Adrenal gland (tissue), 12 donors: ENCODE measurements around the gene PBRM1. TPM values are rescaled to one million over a fixed set of nuclear protein-coding genes. Genes with fewer than 3 reads are reported as not detected.

Experiments
- DNase-seq, 7 donors: peaks; one replicate each; pipeline ENCODE4 v3.0.0-alpha.2; 2019 to 2020
- H3K27ac ChIP-seq, 5 donors: fragments of 200-600 bp; sonication (generic) in 4 of 5; 1 replicate in 3 of 5; 2 replicates in 2 of 5; pipeline versions ENCODE4 v1.5.1 to v1.8.0; 2016 to 2020; ENCODE audit warnings: mild to moderate bottlenecking in 1 of 5
- H3K27me3 ChIP-seq: fragments of 200-600 bp; 2 replicates; pipeline ENCODE4 v1.8.0; 2021
- H3K36me3 ChIP-seq, 2 donors: fragments of 200-600 bp; replicated peaks in 1 of 2; 1 replicate in 1 of 2; 2 replicates in 1 of 2; pipeline versions ENCODE4 v1.5.1 to v1.8.0; 2018 to 2022
- H3K4me1 ChIP-seq, 2 donors: fragments of 200-600 bp; replicated peaks in 1 of 2; 1 replicate in 1 of 2; 2 replicates in 1 of 2; pipeline versions ENCODE4 v1.5.1 to v1.8.0; 2018 to 2021
- H3K4me3 ChIP-seq, 4 donors: fragments of 200-600 bp; sonication (generic) in 3 of 4; one replicate each; pipeline ENCODE4 v1.5.1; 2016 to 2018
- H3K9me3 ChIP-seq, 3 donors: fragments of 200-600 bp; sonication (generic) in 1 of 3; replicated peaks in 1 of 3; 1 replicate in 2 of 3; 2 replicates in 1 of 3; pipeline versions ENCODE4 v1.5.1 to v1.8.0; 2016 to 2021
- POLR2A ChIP-seq, 2 donors: fragments of 450-650 bp; IDR thresholded peaks; one replicate each; pipeline ENCODE4 v1.6.1; 2017; ENCODE audit warnings: antibody characterized with exemption in 2 of 2, mild to moderate bottlenecking in 2 of 2, moderate library complexity in 1 of 2
- WGBS, 4 donors: extraction: QIAGEN DNeasy Blood & Tissue Kit in 2 of 4; methylation state at CpG; one replicate each; pipeline versions ENCODE4 v1.1.5 to v1.1.7; 2013 to 2017; 5-methylcytosine and 5-hydroxymethylcytosine counted together
- intact Hi-C, 2 donors: fragments of 100-400 bp; cut with DNase I; formaldehyde crosslinking; loops; one replicate each; pipeline versions ENCODE4 v1.14.1 to v1.15.0; 2022 to 2023
- polyA plus RNA-seq, 3 donors: library from polyadenylated mRNA; stranded (reverse); fragments of 200-250 nt in 2 of 3; fragments of 350-450 nt in 1 of 3; fragmentation: Illumina TruSeq in 1 of 3; extraction: RNeasy Lipid Tissue Mini Kit (QIAGEN cat#74804) in 1 of 3; gene quantifications; one replicate each; pipeline ENCODE4 v1.2.3, GENCODE V29; 2013 to 2014
- total RNA-seq, 9 donors: library from RNA; depleted of rRNA in 4 of 9; stranded (reverse); fragments of >200 nt in 4 of 9; fragments of 120-200 nt in 1 of 9; fragmentation: NEBNext Ultra II Directional in 1 of 9; extraction: Animal tissue kit (Norgen Biotek cat#: 25700) in 1 of 9; gene quantifications; one replicate each; pipeline versions ENCODE4 v1.1.0 to v1.2.4, GENCODE V29; 2013 to 2023
- TF ChIP-seq, protein P1 (sequence below), 6 experiments: fragments of 450-650 bp in 4 of 6; fragments of 200-600 bp in 2 of 6; sonication (generic) in 1 of 6; IDR thresholded peaks; 1 replicate in 5 of 6; 2 replicates in 1 of 6; pipeline versions ENCODE4 v1.5.1 to v1.8.0; 2016 to 2021; ENCODE audit warnings: antibody characterized with exemption in 6 of 6, mild to moderate bottlenecking in 2 of 6, moderate library complexity in 1 of 6
- donor health status: healthy with polysubstance abuse.
- donor health status: Bipolar disorder and iron deficiency.
- donor health status: DM: yes; HTN: yes; CAD: no.
- donor health status: DM: no; HTN: no; CAD: no.
- donor health status: DM: no; HTN: no; CAD: no.
- donor health status: DM: yes; HTN: yes; CAD: no.

The PBRM1 gene
- total and polyA plus RNA-seq, 12 donors: 4.2 to 108 (median 47.5) TPM

DNA sequence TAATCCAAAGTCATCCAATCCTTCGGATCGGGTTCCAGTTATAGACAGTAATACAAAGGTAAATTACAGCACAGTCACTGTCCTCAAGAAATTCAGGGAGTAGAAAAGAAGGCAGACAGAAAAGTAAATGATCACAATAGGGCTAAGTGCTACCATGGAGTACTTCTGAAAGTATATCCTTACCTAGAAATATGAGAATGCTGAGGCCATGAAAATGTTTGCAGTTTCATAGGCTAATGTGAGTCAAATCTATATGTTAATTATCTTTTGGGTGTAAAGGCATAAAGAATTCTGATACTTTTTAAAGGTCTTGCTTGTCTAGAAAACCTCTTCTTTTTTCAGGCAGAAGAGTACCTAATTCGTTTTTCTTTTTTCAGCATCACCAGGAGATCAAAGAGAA lies 29.8 kb downstream of the PBRM1 start:
- TF ChIP-seq POLR2A (IDR thresholded peaks at IDR 0.05): no peak
- TF ChIP-seq, protein P1, sequence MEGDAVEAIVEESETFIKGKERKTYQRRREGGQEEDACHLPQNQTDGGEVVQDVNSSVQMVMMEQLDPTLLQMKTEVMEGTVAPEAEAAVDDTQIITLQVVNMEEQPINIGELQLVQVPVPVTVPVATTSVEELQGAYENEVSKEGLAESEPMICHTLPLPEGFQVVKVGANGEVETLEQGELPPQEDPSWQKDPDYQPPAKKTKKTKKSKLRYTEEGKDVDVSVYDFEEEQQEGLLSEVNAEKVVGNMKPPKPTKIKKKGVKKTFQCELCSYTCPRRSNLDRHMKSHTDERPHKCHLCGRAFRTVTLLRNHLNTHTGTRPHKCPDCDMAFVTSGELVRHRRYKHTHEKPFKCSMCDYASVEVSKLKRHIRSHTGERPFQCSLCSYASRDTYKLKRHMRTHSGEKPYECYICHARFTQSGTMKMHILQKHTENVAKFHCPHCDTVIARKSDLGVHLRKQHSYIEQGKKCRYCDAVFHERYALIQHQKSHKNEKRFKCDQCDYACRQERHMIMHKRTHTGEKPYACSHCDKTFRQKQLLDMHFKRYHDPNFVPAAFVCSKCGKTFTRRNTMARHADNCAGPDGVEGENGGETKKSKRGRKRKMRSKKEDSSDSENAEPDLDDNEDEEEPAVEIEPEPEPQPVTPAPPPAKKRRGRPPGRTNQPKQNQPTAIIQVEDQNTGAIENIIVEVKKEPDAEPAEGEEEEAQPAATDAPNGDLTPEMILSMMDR (IDR thresholded peaks at IDR 0.05): no peak
- DNase-seq: no peak
- intact Hi-C loops: no loop called here
- Histone ChIP-seq H3K4me1 (no peaks in the 10 kb centered on the region), H3K36me3 (peaks cover 0 to 92% of the 10 kb centered on the region in 2 donors), H3K9me3 (no peaks in the 10 kb centered on the region), H3K27me3 (no peaks in the 10 kb centered on the region), H3K4me3 (no peak overlapping the region), H3K27ac (no peak overlapping the region)
- 94 to 96% (median 94%) methylated on average over 3 of the region's 3 CpGs for WGBS, 4 donors

DNA sequence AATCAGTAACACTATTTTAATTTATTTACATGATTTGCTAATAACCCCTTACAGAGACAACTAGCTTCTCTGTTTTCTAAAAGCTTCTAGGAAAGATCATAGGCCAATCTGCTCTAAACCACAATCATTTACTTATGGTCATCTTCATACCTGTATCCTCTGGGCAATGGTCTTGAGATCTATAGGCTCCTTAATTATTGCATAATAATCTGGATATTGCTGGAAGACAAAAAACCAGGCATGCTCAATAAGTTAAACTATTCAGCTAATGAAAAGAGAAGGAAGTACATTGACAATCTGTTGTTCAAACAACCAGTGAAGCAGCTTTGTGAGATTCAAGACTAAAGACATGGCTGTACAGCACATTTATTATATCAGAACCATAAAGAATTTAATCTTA lies 34.1 kb downstream of the PBRM1 start:
- DNase-seq: no peak
- no peaks in the 10 kb centered on the region for H3K9me3 ChIP-seq
- H3K27me3 ChIP-seq: no peaks in the 10 kb centered on the region
- no peak overlapping the region for H3K4me3 ChIP-seq
- H3K4me1 ChIP-seq: peaks cover 0 to 4% of the 10 kb centered on the region in 2 donors
- H3K27ac ChIP-seq: no peak overlapping the region
- intact Hi-C loops: no loop called here
- peaks cover 0 to 84% of the 10 kb centered on the region in 2 donors for H3K36me3 ChIP-seq
- TF ChIP-seq POLR2A (IDR thresholded peaks at IDR 0.05): no peak
- TF ChIP-seq, protein P1 (IDR thresholded peaks at IDR 0.05): no peak

DNA sequence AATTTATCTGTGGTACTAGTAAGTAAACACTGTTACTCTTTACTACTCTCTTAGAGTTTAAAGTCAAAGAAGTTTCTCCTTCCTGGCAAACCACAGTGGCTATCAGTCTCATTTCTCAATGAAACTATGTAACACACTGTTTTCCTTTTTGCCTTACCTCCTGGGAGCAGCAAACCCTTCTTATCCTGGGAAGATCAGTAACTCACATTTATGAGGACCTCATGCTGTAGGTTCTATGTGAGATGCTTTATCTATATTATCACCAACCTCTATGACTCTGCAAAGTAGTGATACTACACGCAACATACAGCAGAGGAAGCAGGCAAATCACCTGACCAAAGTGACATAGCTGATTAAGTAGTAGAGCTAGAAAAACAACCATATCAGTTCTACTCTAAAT lies 35.3 kb downstream of the PBRM1 start:
- H3K36me3 ChIP-seq: peaks cover 0 to 73% of the 10 kb centered on the region in 2 donors
- TF ChIP-seq, protein P1 (IDR thresholded peaks at IDR 0.05): no peak
- no peak for TF ChIP-seq POLR2A (IDR thresholded peaks at IDR 0.05)
- WGBS, 4 donors: 85 to 100% (median 91%) methylated on average over 1 of the region's 1 CpG
- no peaks in the 10 kb centered on the region for H3K9me3 ChIP-seq
- no peaks in the 10 kb centered on the region for H3K27me3 ChIP-seq
- peaks cover 0 to 4% of the 10 kb centered on the region in 2 donors for H3K4me1 ChIP-seq
- intact Hi-C loops: no loop called here
- peak overlapping the region in 3 of 5 donors; percentile 40 to 68 (median 44) for H3K27ac ChIP-seq
- DNase-seq: no peak
- H3K4me3 ChIP-seq: no peak overlapping the region

DNA sequence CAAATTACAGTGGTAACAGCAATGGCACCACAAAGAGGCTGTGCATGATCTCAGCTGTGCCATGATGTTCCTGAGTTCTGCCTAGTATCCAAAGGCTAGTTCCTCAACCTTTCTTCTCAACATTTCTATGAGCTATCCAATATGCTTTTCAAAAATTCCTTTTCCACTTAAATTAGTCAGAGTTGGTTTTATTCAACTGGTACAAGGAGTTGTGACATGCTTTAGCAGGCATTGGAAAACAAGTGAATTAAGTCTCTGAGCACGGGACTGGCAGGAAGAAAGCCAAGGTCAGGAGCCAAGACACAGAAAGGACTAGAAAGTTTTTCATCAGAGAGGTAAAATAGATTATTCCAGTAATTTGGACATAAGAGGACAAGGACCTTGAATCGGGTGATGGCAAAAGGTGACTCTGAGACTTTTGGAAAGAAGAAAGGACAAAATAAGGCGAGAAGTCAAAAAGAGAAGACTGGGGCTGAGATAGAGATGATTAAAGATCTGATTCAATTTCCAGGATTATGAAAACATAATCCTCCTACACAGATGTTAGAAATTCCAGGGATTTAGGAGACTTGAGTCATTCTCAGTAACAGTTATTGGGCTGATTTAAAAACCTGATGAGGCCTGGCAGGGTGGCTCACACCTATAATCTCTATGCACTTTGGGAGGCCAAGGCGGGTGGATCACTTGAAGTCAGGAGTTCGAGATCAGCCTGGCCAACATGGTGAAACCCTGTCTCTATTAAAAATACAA lies 36.1 kb downstream of the PBRM1 start:
- Histone ChIP-seq H3K36me3 (peaks cover 0 to 73% of the 10 kb centered on the region in 2 donors), H3K9me3 (no peaks in the 10 kb centered on the region), H3K27me3 (no peaks in the 10 kb centered on the region), H3K4me3 (no peak overlapping the region), H3K4me1 (peaks cover 0 to 4% of the 10 kb centered on the region in 2 donors), H3K27ac (peak overlapping the region in 3 of 5 donors; percentile 23 to 82 (median 68))
- TF ChIP-seq, protein P1 (IDR thresholded peaks at IDR 0.05): no peak
- TF ChIP-seq POLR2A (IDR thresholded peaks at IDR 0.05): no peak
- 52 to 70% (median 57%) methylated on average over 5 of the region's 5 CpGs for WGBS, 4 donors
- DNase-seq: peak in 5 of 7 donors; percentile 39 to 71 (median 53)
- intact Hi-C loops: no loop called here
